Immature natural killer cell (primary cell): ENCODE results near the gene PTPN12. TPM values are rescaled to one million over a fixed set of nuclear protein-coding genes. Genes with fewer than 3 reads are reported as not detected.
"Not testable (repeated sequence)": the region's sequence is repeated elsewhere in the genome, so short reads cannot be mapped to it uniquely, and the experiment has no call there.

ENCODE experiments used
- DNase-seq, 3 donors: peaks; one replicate each; pipeline ENCODE4 v3.0.0; 2022; ENCODE audit warnings: mixed read lengths in 1 of 3
- H3K27ac Mint-ChIP-seq, 6 donors: one replicate each; pipeline ENCODE4 v1.8.0; 2020; ENCODE audit warnings: mixed read lengths in 6 of 6, mild to moderate bottlenecking in 5 of 6, inconsistent platforms in 4 of 6, moderate library complexity in 3 of 6
- H3K27me3 Mint-ChIP-seq, 3 donors: one replicate each; pipeline ENCODE4 v1.8.0; 2020 to 2021; ENCODE audit warnings: low read depth in 3 of 3, mild to moderate bottlenecking in 3 of 3, mixed read lengths in 3 of 3, moderate library complexity in 3 of 3, inconsistent platforms in 1 of 3
- H3K36me3 Mint-ChIP-seq, 3 donors: one replicate each; pipeline ENCODE4 v1.8.0; 2020; ENCODE audit warnings: mixed read lengths in 3 of 3, inconsistent platforms in 2 of 3, mild to moderate bottlenecking in 2 of 3
- H3K4me1 Mint-ChIP-seq, 2 donors: one replicate each; pipeline ENCODE4 v1.8.0; 2020; ENCODE audit warnings: inconsistent platforms in 2 of 2, mild to moderate bottlenecking in 2 of 2, mixed read lengths in 2 of 2, moderate library complexity in 1 of 2
- H3K4me3 Mint-ChIP-seq, 5 donors: one replicate each; pipeline ENCODE4 v1.8.0; 2020; ENCODE audit warnings: mild to moderate bottlenecking in 5 of 5, mixed read lengths in 5 of 5, inconsistent platforms in 3 of 5, moderate library complexity in 3 of 5
- H3K9me3 Mint-ChIP-seq, 6 donors: one replicate each; pipeline ENCODE4 v1.8.0; 2020; ENCODE audit warnings: mild to moderate bottlenecking in 6 of 6, mixed read lengths in 6 of 6, inconsistent platforms in 4 of 6, moderate library complexity in 3 of 6
- polyA plus RNA-seq, 3 donors: library from polyadenylated mRNA; unstranded; fragments of 300-500 nt; fragmentation: Illumina TruSeq; gene quantifications; one replicate each; pipeline ENCODE4 v1.2.3, GENCODE V29; 2021

Gene PTPN12
- polyA plus RNA-seq: 10 to 100 TPM; 26.4 to 52.7 (median 44.4) TPM

GRCh38 chr7:77537136-77537777, at the start of gene PTPN12:
PTPN12 (plus strand) TSS chr7:77537295; CDS start chr7:77537547, 252 bp downstream.
- peak within 1 kb of the TSS; percentile 70 to 97 (median 97) for H3K27ac Mint-ChIP-seq
- DNase-seq: peak in 1 of 3 donors; percentile 48
- peaks cover 0 to 2% (median 0%) of the 10 kb centered on the region in 6 donors for H3K9me3 Mint-ChIP-seq
- H3K4me3 Mint-ChIP-seq: peak within 1 kb of the TSS; percentile 96 to 98 (median 98)
- H3K4me1 Mint-ChIP-seq: peaks cover 46 to 51% of the 10 kb centered on the region in 2 donors
- peaks cover 18 to 35% (median 18%) of the 10 kb centered on the region in 3 donors for H3K27me3 Mint-ChIP-seq
- no peaks in the 10 kb centered on the region for H3K36me3 Mint-ChIP-seq

DNA sequence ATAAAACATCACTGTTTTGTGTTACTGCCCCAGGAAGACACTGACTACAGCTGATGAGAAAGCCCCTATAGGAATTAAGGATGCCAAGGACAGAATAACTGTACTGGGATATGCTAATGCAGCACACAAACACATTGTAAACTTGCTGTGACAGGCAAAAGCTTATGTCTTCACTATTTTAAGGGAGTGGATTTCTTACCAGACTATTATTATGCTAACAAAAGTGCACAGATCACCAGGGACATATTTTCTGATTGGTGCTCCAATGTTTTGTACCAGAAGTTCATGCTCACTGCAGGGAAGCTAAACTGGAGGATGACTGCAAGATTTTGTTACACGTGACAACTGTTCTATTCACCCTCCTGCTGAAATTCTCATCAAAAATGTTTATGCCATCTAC, 48.1 kb upstream of the PTPN12 start:
- Mint-ChIP-seq H3K27ac (no peak overlapping the region), H3K36me3 (peaks cover 8 to 10% (median 8%) of the 10 kb centered on the region in 3 donors), H3K4me3 (no peak overlapping the region), H3K4me1 (no peaks in the 10 kb centered on the region), H3K27me3 (peaks cover 2 to 5% (median 5%) of the 10 kb centered on the region in 3 donors), H3K9me3 (peaks cover 0 to 8% (median 5%) of the 10 kb centered on the region in 6 donors)
- no peak for DNase-seq

- no peak overlapping the region for H3K27ac Mint-ChIP-seq
- DNase-seq: no peak
- H3K27me3 Mint-ChIP-seq: peaks cover 1 to 2% (median 1%) of the 10 kb centered on the region in 3 donors
- H3K9me3 Mint-ChIP-seq: peaks cover 0 to 13% (median 6%) of the 10 kb centered on the region in 6 donors
- peaks cover 11 to 12% of the 10 kb centered on the region in 2 donors for H3K4me1 Mint-ChIP-seq
- peaks cover 10 to 11% (median 10%) of the 10 kb centered on the region in 3 donors for H3K36me3 Mint-ChIP-seq
- no peak overlapping the region for H3K4me3 Mint-ChIP-seq
These were observed 40.0 kb upstream of the PTPN12 start for GRCh38 chr7:77497079-77497478.

DNA sequence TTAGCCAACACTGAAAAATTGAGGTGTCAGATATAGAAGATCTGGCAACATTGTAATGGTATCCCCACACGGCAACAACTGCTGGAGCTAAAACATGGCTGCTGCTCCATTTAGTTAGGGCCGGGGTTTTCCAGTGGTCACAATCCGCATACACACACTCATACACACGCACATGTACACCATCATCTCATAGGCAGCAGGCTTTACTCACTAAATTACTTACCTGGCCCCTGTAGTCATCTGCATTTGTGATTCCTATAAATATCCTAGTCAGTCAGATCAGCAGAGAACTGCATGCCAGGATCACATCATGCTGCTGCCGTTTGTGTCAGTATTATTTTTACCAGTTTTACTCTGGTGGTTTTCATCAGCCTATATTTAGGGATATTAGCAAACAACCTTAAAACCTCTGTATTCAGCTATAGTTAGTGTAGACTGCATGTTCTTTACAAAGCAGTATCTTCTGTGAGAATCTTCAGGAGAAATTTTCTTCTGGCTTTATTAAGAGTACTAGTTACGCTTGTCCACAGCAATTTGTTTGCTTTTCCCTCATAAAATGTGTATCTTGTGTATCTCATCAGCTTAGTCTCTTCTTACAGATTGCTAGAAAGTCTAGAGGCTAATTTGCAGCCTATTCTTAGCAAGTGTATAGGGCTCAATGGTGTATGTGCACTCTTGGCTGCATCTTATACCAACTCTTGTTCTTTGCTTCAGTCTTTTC, 38.3 kb upstream of the PTPN12 start:
- Mint-ChIP-seq H3K36me3 (peaks cover 2 to 4% (median 4%) of the 10 kb centered on the region in 3 donors), H3K4me1 (peaks cover 11 to 12% of the 10 kb centered on the region in 2 donors), H3K4me3 (no peak overlapping the region), H3K9me3 (peaks cover 0 to 6% (median 5%) of the 10 kb centered on the region in 6 donors), H3K27ac (no peak overlapping the region), H3K27me3 (peaks cover 1 to 2% (median 1%) of the 10 kb centered on the region in 3 donors)
- DNase-seq: no peak

DNA sequence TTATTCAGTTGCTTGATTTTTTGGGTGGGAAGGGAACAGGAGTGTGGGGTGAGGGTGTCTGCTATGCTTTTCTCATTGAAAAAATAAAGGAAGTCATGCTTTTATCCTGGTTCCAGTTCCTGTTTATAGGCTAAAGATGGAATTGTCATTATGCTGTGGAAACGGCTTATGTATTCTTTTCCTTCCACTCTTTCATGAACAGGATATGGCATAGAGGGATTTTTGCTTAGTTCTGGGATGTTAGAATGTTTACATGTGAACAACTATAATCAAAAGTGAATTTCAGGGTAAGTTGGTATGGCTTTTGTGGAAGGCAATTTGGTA, 35.9 kb upstream of the PTPN12 start:
- H3K27ac Mint-ChIP-seq: no peak overlapping the region
- no peak overlapping the region for H3K4me3 Mint-ChIP-seq
- H3K36me3 Mint-ChIP-seq: peaks cover 0 to 4% (median 0%) of the 10 kb centered on the region in 3 donors
- peaks cover 11 to 12% of the 10 kb centered on the region in 2 donors for H3K4me1 Mint-ChIP-seq
- DNase-seq: no peak
- no peaks in the 10 kb centered on the region for H3K9me3 Mint-ChIP-seq
- H3K27me3 Mint-ChIP-seq: peaks cover 0 to 1% (median 1%) of the 10 kb centered on the region in 3 donors

GRCh38 chr7:77504951-77505350, 32.1 kb upstream of the PTPN12 start:
- Mint-ChIP-seq H3K36me3 (peaks cover 0 to 6% (median 0%) of the 10 kb centered on the region in 3 donors), H3K4me3 (no peak overlapping the region), H3K9me3 (no peaks in the 10 kb centered on the region), H3K4me1 (peaks cover 11 to 12% of the 10 kb centered on the region in 2 donors), H3K27me3 (no peaks in the 10 kb centered on the region), H3K27ac (no peak overlapping the region)
- no peak for DNase-seq

- no peak overlapping the region for H3K27ac Mint-ChIP-seq
- peaks cover 0 to 6% (median 0%) of the 10 kb centered on the region in 3 donors for H3K36me3 Mint-ChIP-seq
- no peaks in the 10 kb centered on the region for H3K27me3 Mint-ChIP-seq
- no peak for DNase-seq
- no peaks in the 10 kb centered on the region for H3K4me1 Mint-ChIP-seq
- no peaks in the 10 kb centered on the region for H3K9me3 Mint-ChIP-seq
- H3K4me3 Mint-ChIP-seq: no peak overlapping the region
These were observed 30.2 kb upstream of the PTPN12 start for GRCh38 chr7:77506899-77507298.

- H3K36me3 Mint-ChIP-seq, H3K27ac Mint-ChIP-seq, H3K9me3 Mint-ChIP-seq, H3K4me3 Mint-ChIP-seq, DNase-seq, H3K4me1 Mint-ChIP-seq, H3K27me3 Mint-ChIP-seq: not testable (repeated sequence)
These were observed 24.0 kb upstream of the PTPN12 start for GRCh38 chr7:77513002-77513670.

- H3K4me3 Mint-ChIP-seq: no peak overlapping the region
- no peaks in the 10 kb centered on the region for H3K9me3 Mint-ChIP-seq
- peaks cover 6 to 10% of the 10 kb centered on the region in 2 donors for H3K4me1 Mint-ChIP-seq
- no peaks in the 10 kb centered on the region for H3K36me3 Mint-ChIP-seq
- no peak for DNase-seq
- H3K27me3 Mint-ChIP-seq: peaks cover 0 to 5% (median 0%) of the 10 kb centered on the region in 3 donors
- no peak overlapping the region for H3K27ac Mint-ChIP-seq
These were observed 21.0 kb upstream of the PTPN12 start for GRCh38 chr7:77516085-77516484.

GRCh38 chr7:77520261-77520660, 16.8 kb upstream of the PTPN12 start:
- DNase-seq: no peak
- Mint-ChIP-seq H3K27me3 (peaks cover 0 to 5% (median 2%) of the 10 kb centered on the region in 3 donors), H3K36me3 (no peaks in the 10 kb centered on the region), H3K27ac (no peak overlapping the region), H3K4me3 (no peak overlapping the region), H3K9me3 (no peaks in the 10 kb centered on the region), H3K4me1 (peaks cover 6 to 10% of the 10 kb centered on the region in 2 donors)

DNA sequence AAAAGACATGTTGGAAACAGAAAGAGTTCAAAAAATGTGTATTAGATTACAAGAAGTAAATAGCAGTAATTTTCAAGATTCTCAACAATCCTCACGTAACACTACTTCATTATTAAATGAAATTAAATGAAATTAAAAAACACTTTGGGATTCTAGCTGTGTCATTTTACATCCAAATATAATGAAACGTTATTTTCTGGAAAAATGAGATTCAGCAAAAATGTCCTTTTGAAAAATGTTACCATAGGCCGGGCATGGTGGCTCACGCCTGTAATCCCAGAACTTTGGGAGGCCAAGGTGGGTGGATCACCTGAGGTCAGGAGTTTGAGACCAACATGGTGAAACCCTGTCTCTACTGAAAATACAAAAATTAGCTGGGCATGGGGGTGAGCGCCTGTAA, 15.6 kb upstream of the PTPN12 start:
- peaks cover 6 to 10% of the 10 kb centered on the region in 2 donors for H3K4me1 Mint-ChIP-seq
- not testable (repeated sequence) for H3K36me3 Mint-ChIP-seq, H3K27ac Mint-ChIP-seq, H3K27me3 Mint-ChIP-seq, DNase-seq, H3K4me3 Mint-ChIP-seq, H3K9me3 Mint-ChIP-seq

GRCh38 chr7:77524731-77525130, 12.4 kb upstream of the PTPN12 start:
- H3K4me1 Mint-ChIP-seq: peaks cover 2 to 4% of the 10 kb centered on the region in 2 donors
- H3K27ac Mint-ChIP-seq: no peak overlapping the region
- no peak overlapping the region for H3K4me3 Mint-ChIP-seq

DNA sequence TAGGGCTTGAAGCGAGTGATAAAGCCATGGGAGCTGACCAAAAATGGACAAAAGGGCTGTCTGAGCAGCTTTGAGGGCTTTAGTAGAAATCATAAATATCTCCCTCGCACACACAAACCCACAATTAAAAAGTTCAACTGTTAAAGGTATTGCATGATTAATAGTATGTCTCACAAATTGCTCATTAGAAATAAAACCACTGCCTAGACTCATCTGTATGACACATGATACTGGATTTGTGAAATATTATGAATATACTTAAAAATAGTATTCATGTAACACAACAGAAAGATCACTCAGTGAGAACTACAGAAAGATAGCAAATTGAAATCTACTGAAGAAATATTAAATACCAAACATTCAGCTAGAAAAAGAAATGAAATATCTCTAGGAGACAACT, 11.9 kb upstream of the PTPN12 start:
- H3K36me3 Mint-ChIP-seq: no peaks in the 10 kb centered on the region
- DNase-seq: no peak
- peaks cover 7 to 9% of the 10 kb centered on the region in 2 donors for H3K4me1 Mint-ChIP-seq
- no peak overlapping the region for H3K27ac Mint-ChIP-seq
- H3K27me3 Mint-ChIP-seq: peaks cover 0 to 2% (median 0%) of the 10 kb centered on the region in 3 donors
- H3K9me3 Mint-ChIP-seq: no peaks in the 10 kb centered on the region
- H3K4me3 Mint-ChIP-seq: no peak overlapping the region

More at GRCh38 chr7:77524731-77525130, 12.4 kb upstream of the PTPN12 start:
- peaks cover 0 to 2% (median 0%) of the 10 kb centered on the region in 3 donors for H3K27me3 Mint-ChIP-seq
- DNase-seq: no peak
- no peaks in the 10 kb centered on the region for H3K9me3 Mint-ChIP-seq
- H3K36me3 Mint-ChIP-seq: no peaks in the 10 kb centered on the region

- Mint-ChIP-seq H3K36me3 (no peaks in the 10 kb centered on the region), H3K27me3 (peaks cover 0 to 2% (median under 1%) of the 10 kb centered on the region in 3 donors), H3K27ac (peak overlapping the region in 1 of 6 donors; percentile 36), H3K4me3 (no peak overlapping the region), H3K4me1 (peaks cover 25 to 30% of the 10 kb centered on the region in 2 donors), H3K9me3 (peaks cover 0 to 2% (median 0%) of the 10 kb centered on the region in 6 donors)
- no peak for DNase-seq
These were observed 8.7 kb upstream of the PTPN12 start for GRCh38 chr7:77528368-77528767.
